ENCODE measurements around the gene ZNF892.
"Not testable (repeated sequence)": the region's sequence is repeated elsewhere in the genome, so short reads cannot be mapped to it uniquely, and the experiment has no call there.

Gene ZNF892

GRCh38 chr2:95220449-95220848 is 13.1 kb downstream of the ZNF892 start:
- DNase-seq (ENCODE audit: extremely low read depth in 1 of 2, low read depth in 1 of 2), result no peak

- DNase-seq (ENCODE audit: extremely low read depth in 1 of 2, low read depth in 1 of 2), result no peak
Measured at GRCh38 chr2:95225658-95226057, 18.3 kb downstream of the ZNF892 start.

GRCh38 chr2:95231723-95232122 is 24.4 kb downstream of the ZNF892 start:
- no peak for DNase-seq (ENCODE audit: extremely low read depth in 1 of 2, low read depth in 1 of 2)

GRCh38 chr2:95232232-95232631 is 24.9 kb downstream of the ZNF892 start:
- no peak for DNase-seq (ENCODE audit: extremely low read depth in 1 of 2, low read depth in 1 of 2)

DNA sequence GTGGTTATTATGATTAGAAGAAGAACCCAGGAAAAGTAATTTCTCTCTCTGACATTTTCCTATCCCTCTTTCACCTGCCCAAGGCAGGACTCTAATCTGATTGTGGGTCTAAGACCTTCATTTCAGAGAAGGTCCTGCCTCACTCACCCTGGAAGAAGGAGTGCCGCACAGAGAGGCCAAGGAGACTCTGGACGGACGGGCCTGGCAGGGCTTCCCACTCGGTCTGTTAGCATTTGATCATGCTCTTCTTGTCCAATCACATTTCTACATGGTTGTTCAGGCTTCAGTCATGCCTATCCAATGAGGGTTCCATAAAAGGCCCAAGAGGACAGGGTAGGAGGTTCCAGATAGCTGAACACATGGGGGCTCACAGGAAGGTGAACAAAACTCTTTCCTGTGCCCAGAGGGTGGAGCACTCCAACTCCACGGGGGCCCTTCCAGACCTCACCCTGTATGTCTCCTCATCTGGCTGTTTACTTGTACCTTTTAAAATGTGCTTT is 27.0 kb downstream of the ZNF892 start:
- DNase-seq (ENCODE audit: extremely low read depth in 1 of 2, low read depth in 1 of 2), result no peak

GRCh38 chr2:95234816-95235215 is 27.5 kb downstream of the ZNF892 start:
- DNase-seq (ENCODE audit: extremely low read depth in 1 of 2, low read depth in 1 of 2), result no peak

DNA sequence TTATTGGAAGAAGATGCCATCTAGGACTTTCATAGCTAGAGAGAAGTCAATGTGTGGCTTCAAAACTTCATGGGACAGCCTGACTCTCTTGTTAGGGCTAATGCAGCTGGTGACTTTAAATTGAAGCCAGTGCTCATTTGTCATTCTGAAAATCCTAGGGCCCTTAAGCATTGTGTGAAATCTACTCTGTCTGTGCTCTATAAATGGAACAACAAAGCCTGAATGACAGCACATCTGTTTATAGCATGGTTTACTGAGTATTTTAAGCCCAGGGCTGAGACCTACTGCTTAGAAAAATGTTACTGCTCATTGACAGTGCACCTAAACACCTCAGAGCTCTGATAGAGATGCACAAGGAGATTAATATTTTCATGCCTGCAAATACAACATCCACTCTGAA is 30.8 kb downstream of the ZNF892 start:
- DNase-seq (ENCODE audit: extremely low read depth in 1 of 2, low read depth in 1 of 2), result no peak

DNA sequence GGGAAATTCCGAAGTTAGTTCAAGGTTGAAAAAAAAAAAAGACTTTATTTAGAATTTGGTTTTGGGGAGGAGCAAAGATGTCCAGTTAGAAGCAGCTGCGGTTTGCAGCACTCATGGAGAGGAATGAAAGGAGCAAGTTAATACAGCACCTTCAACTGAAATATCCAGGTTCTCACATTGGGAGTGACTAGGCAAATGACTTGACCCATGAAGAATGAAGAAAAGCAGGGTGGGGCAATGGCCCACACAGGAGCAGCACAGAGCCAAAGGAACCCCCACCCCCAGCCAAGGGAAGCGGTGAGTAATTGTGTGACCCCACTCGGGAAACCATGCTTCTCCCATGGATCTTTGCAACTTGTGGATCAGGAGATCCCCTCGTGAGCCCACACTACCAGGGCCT is 32.8 kb downstream of the ZNF892 start:
- no peak for DNase-seq (ENCODE audit: extremely low read depth in 1 of 2, low read depth in 1 of 2)

DNA sequence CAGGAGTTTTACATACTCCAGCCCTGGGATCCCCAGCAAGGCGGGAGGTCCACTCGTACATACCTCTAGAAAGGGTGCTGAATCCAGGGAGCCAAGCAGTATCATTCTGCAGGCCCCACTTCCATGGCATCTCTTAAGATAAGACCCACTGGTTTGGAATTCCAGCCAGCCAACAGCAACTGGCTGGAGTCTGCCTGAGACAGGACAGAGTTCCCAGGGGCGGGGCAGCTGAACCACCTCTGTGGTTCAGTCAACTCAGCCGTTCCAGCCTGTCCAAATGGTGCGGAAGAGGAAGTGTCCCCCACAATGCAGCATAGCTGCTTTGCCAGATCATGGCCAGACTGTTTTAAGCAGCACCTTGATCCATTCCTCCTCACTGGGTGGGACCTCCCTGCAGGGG is 33.2 kb downstream of the ZNF892 start:
- DNase-seq (ENCODE audit: extremely low read depth in 1 of 2, low read depth in 1 of 2), result no peak

- not testable (repeated sequence) for DNase-seq (ENCODE audit: extremely low read depth in 1 of 2, low read depth in 1 of 2)
Measured at GRCh38 chr2:95242084-95242483, 34.8 kb downstream of the ZNF892 start.
